AG04450 (cell line): ENCODE measurements around the gene OR8B4. TPM values are rescaled to one million over a fixed set of nuclear protein-coding genes. Genes with fewer than 3 reads are reported as not detected.

Experiments
- CTCF ChIA-PET: fragments of 300-600, 350-600 bp; formaldehyde crosslinking; extraction: SDS; loops from one replicate; lab custom pipeline; 2022; ENCODE audit warnings: antibody characterized with exemption, inconsistent platforms; lab: Charles Lee
- POLR2A ChIA-PET: fragments of 350-600 bp; formaldehyde crosslinking; extraction: SDS; loops from one replicate; lab custom pipeline; 2021; ENCODE audit warnings: antibody characterized with exemption, inconsistent platforms; lab: Yijun Ruan, JAX
- DNase-seq: peaks from one replicate; pipeline ENCODE4 v3.0.0-alpha.2; 2011; ENCODE audit warnings: low read depth, low spot score
- H3K27ac ChIP-seq: one replicate; pipeline ENCODE4 v1.5.1; 2012; ENCODE audit warnings: low read depth, low read length, control low read depth
- H3K27me3 ChIP-seq: one replicate; pipeline ENCODE4 v1.6.0; 2012; ENCODE audit warnings: low read length; ENCODE audit not compliant: control insufficient read depth, insufficient read depth
- H3K4me3 ChIP-seq: 2 replicates; pipeline ENCODE4 v1.5.1; 2011; ENCODE audit warnings: mild to moderate bottlenecking, low read depth, low read length, control low read depth
- H3K9me3 ChIP-seq: 2 replicates; pipeline ENCODE4 v1.5.1; 2012; ENCODE audit warnings: low read length; ENCODE audit not compliant: control insufficient read depth, insufficient read depth
- polyA plus RNA-seq: library from polyadenylated mRNA; depleted of rRNA; stranded (reverse); fragments of >200 nt; gene quantifications from 2 replicates; pipeline ENCODE4 v1.2.3, GENCODE V29; 2011
- TF ChIP-seq, protein P1 (sequence below): IDR thresholded peaks from 2 replicates; pipeline ENCODE4 v1.5.1; 2011; ENCODE audit warnings: low read depth, low read length, control low read depth, inconsistent platforms

The OR8B4 gene
- polyA plus RNA-seq, 1 experiment = not detected

GRCh38 chr11:124454552-124454951, 29.9 kb upstream of the OR8B4 start:
- TF ChIP-seq, protein P1, sequence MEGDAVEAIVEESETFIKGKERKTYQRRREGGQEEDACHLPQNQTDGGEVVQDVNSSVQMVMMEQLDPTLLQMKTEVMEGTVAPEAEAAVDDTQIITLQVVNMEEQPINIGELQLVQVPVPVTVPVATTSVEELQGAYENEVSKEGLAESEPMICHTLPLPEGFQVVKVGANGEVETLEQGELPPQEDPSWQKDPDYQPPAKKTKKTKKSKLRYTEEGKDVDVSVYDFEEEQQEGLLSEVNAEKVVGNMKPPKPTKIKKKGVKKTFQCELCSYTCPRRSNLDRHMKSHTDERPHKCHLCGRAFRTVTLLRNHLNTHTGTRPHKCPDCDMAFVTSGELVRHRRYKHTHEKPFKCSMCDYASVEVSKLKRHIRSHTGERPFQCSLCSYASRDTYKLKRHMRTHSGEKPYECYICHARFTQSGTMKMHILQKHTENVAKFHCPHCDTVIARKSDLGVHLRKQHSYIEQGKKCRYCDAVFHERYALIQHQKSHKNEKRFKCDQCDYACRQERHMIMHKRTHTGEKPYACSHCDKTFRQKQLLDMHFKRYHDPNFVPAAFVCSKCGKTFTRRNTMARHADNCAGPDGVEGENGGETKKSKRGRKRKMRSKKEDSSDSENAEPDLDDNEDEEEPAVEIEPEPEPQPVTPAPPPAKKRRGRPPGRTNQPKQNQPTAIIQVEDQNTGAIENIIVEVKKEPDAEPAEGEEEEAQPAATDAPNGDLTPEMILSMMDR = no peak
- no peaks in the 10 kb centered on the region for H3K9me3 ChIP-seq

DNA sequence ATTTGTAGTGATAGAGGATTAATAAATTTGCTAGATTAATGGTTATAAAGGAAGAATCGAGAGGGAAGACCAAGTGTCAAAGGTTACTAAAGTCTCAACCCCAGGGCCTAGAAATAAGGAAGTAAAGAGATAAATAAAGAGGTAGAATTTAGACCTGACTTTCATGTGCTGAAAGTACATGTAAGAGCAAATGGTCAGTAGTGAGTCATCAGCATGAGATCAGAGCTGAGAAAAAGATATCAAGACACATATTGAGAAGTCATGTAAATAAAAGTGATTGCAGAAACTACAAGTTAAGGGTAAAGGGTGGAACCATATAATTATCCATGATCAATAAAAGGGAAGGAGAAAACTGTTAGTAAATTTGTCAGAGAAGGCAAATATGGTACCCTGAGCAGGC, 22.2 kb upstream of the OR8B4 start:
- Histone ChIP-seq H3K27me3 (no peaks in the 10 kb centered on the region), H3K27ac (no peak overlapping the region), H3K4me3 (no peak overlapping the region), H3K9me3 (no peaks in the 10 kb centered on the region)
- POLR2A ChIA-PET = no interaction called here
- TF ChIP-seq, protein P1 = no peak
- CTCF ChIA-PET = no interaction called here
- no peak for DNase-seq

More at GRCh38 chr11:124454552-124454951, 29.9 kb upstream of the OR8B4 start:
- H3K27ac ChIP-seq = no peak overlapping the region
- H3K4me3 ChIP-seq = no peak overlapping the region
- DNase-seq = no peak
- H3K27me3 ChIP-seq = no peaks in the 10 kb centered on the region
- ChIA-PET CTCF (interaction anchor here (0.9 to 1.1 kb wide), 2 partner anchors 39 to 52 kb away, joined by 3 read pairs; no protein-coding TSS in a partner anchor), POLR2A (no interaction called here)

DNA sequence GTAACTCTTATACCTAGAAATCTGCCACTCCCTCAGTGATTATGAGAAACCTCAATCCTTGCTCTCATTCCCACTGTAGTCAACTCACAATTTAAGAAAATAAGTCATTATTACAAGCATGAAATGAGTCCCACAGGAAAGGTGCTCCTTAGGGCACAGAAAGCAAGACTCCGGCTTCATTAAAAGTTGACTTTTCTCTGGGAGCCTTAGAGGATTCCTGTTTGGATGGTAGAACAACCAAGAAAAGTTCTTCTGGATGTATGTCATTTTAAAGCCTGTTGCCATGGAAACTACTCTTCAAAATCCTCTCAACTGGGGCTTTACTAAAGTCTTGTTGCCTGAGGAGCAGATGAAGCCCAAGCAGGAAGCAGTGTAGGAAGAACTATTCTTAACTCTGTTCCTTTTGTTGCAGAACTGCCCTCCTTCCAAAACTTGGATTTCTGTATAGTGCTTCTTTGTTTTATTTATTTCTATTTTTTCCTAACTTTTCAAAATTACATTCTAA, 21.0 kb upstream of the OR8B4 start, which contains the start of gene OR8B8:
Gene OR8B8, minus strand, starts transcription at position 51 of the 505 bp plus-strand sequence. CDS start 4,611 bp downstream, outside the sequence.
- DNase-seq = no peak
- CTCF ChIA-PET = no interaction called here
- no peaks in the 10 kb centered on the region for H3K27me3 ChIP-seq
- no peaks in the 10 kb centered on the region for H3K9me3 ChIP-seq
- POLR2A ChIA-PET = no interaction called here
- no peak within 1 kb of the TSS for H3K4me3 ChIP-seq
- no peak within 1 kb of the TSS for H3K27ac ChIP-seq
- TF ChIP-seq, protein P1 = no peak

DNA sequence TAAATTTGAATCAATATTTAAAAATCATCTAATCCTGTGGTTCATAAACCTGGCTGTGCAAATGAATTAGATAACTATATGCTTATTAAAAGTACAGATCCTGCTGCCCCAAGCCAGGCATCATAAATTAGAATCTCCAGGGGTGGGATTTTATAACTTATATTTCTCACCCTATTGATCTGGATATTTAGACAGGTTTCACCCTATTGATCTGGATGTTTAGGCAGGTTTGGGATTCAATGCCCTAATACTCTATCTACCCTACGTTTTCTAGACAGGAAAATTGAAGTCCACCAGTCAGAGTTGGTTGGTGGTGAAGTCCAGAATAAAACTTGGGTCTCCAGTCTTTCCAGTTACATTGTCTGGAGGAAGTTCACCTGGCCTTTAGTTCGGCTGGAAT, 18.2 kb upstream of the OR8B4 start:
- no peak overlapping the region for H3K27ac ChIP-seq
- ChIA-PET CTCF (no interaction called here), POLR2A (no interaction called here)
- TF ChIP-seq, protein P1 = no peak
- no peak overlapping the region for H3K4me3 ChIP-seq
- H3K27me3 ChIP-seq = peaks cover 2% of the 10 kb centered on the region
- no peaks in the 10 kb centered on the region for H3K9me3 ChIP-seq
- no peak for DNase-seq

- Histone ChIP-seq H3K27ac (no peak overlapping the region), H3K27me3 (peaks cover 2% of the 10 kb centered on the region), H3K4me3 (no peak overlapping the region), H3K9me3 (no peaks in the 10 kb centered on the region)
- no peak for DNase-seq
- CTCF ChIA-PET = interaction anchor here (0.6 kb wide), 1 partner anchor 373 kb away, joined by 3 read pairs; no protein-coding TSS in a partner anchor
- POLR2A ChIA-PET = no interaction called here
- TF ChIP-seq, protein P1 = no peak
Measured at GRCh38 chr11:124442442-124442841, 17.8 kb upstream of the OR8B4 start.
